ENCODE results near the gene LAD1. TPM values are rescaled to one million over a fixed set of nuclear protein-coding genes. Genes with fewer than 3 reads are reported as not detected.

The LAD1 gene
- total RNA-seq, 2 experiments from 2014 or later = not detected

DNA sequence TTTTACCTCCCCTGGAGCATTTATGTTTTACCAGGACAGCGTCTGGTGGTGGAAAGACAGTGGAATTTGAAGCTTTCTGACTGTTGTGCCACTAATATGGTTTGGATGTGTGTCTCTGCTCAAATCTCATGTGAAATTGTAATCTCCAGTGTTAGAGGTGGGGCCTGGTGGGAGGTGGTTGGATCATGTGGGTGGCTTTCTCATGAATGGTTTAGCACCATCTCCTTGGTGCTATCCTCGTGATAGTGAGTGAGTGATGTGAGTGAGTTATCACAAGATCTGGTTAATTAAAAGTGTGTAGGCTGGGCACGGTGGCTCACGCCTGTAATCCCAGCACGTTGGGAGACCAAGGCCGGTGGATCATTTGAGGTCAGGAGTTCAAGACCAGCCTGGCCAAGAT, 46.2 kb upstream of the LAD1 start:
- Histone ChIP-seq H3K79me2 (ENCODE audit: insufficient read depth, low read depth, low read length) (no peaks in the 10 kb centered on the region), H3K4me3 (ENCODE audit: low read depth, low read length, poor library complexity, severe bottlenecking) (no peak overlapping the region), H4K20me1 (ENCODE audit: insufficient read depth, low read length) (no peaks in the 10 kb centered on the region), H3K27ac (ENCODE audit: low read depth, low read length, poor library complexity, severe bottlenecking) (no peak overlapping the region), H2AFZ (ENCODE audit: low read length) (no peak overlapping the region), H3K4me2 (ENCODE audit: low read length) (no peak overlapping the region), H3K4me1 (ENCODE audit: insufficient read depth, low read length, poor library complexity, severe bottlenecking) (peaks cover 35% of the 10 kb centered on the region), H3K36me3 (ENCODE audit: insufficient read depth, low read length) (no peaks in the 10 kb centered on the region; the same call in 1 of the 2 replicates), H3K9me3 (ENCODE audit: low read length) (peaks cover 12% of the 10 kb centered on the region), H3K9me2 (ENCODE audit: insufficient read depth, low read length) (no peaks in the 10 kb centered on the region)
- ChIA-PET POLR2A (interaction anchor here (0.7 kb wide), 1 partner anchor 133 kb away, joined by 3 read pairs; no protein-coding TSS in a partner anchor), CTCF (ENCODE audit: unreplicated experiment) (no interaction called here)
- TF ChIP-seq, protein P1, sequence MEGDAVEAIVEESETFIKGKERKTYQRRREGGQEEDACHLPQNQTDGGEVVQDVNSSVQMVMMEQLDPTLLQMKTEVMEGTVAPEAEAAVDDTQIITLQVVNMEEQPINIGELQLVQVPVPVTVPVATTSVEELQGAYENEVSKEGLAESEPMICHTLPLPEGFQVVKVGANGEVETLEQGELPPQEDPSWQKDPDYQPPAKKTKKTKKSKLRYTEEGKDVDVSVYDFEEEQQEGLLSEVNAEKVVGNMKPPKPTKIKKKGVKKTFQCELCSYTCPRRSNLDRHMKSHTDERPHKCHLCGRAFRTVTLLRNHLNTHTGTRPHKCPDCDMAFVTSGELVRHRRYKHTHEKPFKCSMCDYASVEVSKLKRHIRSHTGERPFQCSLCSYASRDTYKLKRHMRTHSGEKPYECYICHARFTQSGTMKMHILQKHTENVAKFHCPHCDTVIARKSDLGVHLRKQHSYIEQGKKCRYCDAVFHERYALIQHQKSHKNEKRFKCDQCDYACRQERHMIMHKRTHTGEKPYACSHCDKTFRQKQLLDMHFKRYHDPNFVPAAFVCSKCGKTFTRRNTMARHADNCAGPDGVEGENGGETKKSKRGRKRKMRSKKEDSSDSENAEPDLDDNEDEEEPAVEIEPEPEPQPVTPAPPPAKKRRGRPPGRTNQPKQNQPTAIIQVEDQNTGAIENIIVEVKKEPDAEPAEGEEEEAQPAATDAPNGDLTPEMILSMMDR (conservative IDR thresholded peaks at IDR 0.05; ENCODE audit: low read length) = no peak
- TF ChIP-seq EZH2phosphoT487 (IDR thresholded peaks at IDR 0.05; ENCODE audit: borderline replicate concordance, low read depth, low read length) = no peak
- intact Hi-C loops (cut with micrococcal nuclease; ENCODE audit: unreplicated experiment) = no loop called here
- BruUV-seq (replicated peaks) = no TSS peak
- DNase-seq (ENCODE audit: low spot score) = no peak

- Histone ChIP-seq H3K9me3 (ENCODE audit: low read length) (peaks cover 12% of the 10 kb centered on the region), H3K79me2 (ENCODE audit: insufficient read depth, low read depth, low read length) (no peaks in the 10 kb centered on the region), H3K4me1 (ENCODE audit: insufficient read depth, low read length, poor library complexity, severe bottlenecking) (peaks cover 34% of the 10 kb centered on the region), H3K27ac (ENCODE audit: low read depth, low read length, poor library complexity, severe bottlenecking) (no peak overlapping the region), H3K4me3 (ENCODE audit: low read depth, low read length, poor library complexity, severe bottlenecking) (no peak overlapping the region), H3K9me2 (ENCODE audit: insufficient read depth, low read length) (no peaks in the 10 kb centered on the region), H2AFZ (ENCODE audit: low read length) (no peak overlapping the region), H4K20me1 (ENCODE audit: insufficient read depth, low read length) (no peaks in the 10 kb centered on the region), H3K36me3 (ENCODE audit: insufficient read depth, low read length) (no peaks in the 10 kb centered on the region; the same call in 1 of the 2 replicates), H3K4me2 (ENCODE audit: low read length) (no peak overlapping the region)
- TF ChIP-seq EZH2phosphoT487 (IDR thresholded peaks at IDR 0.05; ENCODE audit: borderline replicate concordance, low read depth, low read length) = no peak
- TF ChIP-seq, protein P1 (conservative IDR thresholded peaks at IDR 0.05; ENCODE audit: low read length) = no peak
- no peak for DNase-seq (ENCODE audit: low spot score)
- CTCF ChIA-PET (ENCODE audit: unreplicated experiment) = no interaction called here
- no TSS peak for BruUV-seq (replicated peaks)
- intact Hi-C loops (cut with micrococcal nuclease; ENCODE audit: unreplicated experiment) = no loop called here
- POLR2A ChIA-PET = interaction anchor here (0.7 kb wide), 2 partner anchors 13 to 132 kb away, joined by 3 read pairs; no protein-coding TSS in a partner anchor
Observed at GRCh38 chr1:201444792-201445191, 45.7 kb upstream of the LAD1 start.

DNA sequence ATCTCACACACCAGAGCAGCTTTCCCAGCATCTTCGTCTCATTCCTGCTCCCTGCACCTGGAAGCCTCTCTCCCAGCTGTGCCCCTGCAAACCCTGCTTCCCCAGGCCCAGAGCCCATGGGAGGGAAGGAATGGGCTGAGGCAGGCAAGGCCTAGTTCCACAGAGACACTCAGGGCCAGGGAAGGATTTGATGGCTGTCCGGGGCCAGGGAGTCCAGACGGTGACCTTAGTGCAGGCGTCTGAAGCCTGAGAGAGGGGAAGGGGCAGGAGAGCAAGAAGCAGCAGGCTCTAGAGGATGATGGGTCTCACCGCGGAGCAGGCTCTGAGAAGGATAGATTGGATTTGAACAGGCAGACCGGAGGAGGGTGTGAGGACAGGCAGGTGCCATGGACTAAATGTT, 44.6 kb upstream of the LAD1 start:
- Histone ChIP-seq H3K4me2 (ENCODE audit: low read length) (no peak overlapping the region), H3K9me2 (ENCODE audit: insufficient read depth, low read length) (no peaks in the 10 kb centered on the region), H3K36me3 (ENCODE audit: insufficient read depth, low read length) (no peaks in the 10 kb centered on the region; the same call in 1 of the 2 replicates), H3K4me1 (ENCODE audit: insufficient read depth, low read length, poor library complexity, severe bottlenecking) (peaks cover 38% of the 10 kb centered on the region), H3K79me2 (ENCODE audit: insufficient read depth, low read depth, low read length) (no peaks in the 10 kb centered on the region), H4K20me1 (ENCODE audit: insufficient read depth, low read length) (no peaks in the 10 kb centered on the region), H3K27ac (ENCODE audit: low read depth, low read length, poor library complexity, severe bottlenecking) (no peak overlapping the region), H2AFZ (ENCODE audit: low read length) (no peak overlapping the region), H3K9me3 (ENCODE audit: low read length) (peaks cover 12% of the 10 kb centered on the region), H3K4me3 (ENCODE audit: low read depth, low read length, poor library complexity, severe bottlenecking) (no peak overlapping the region)
- CTCF ChIA-PET (ENCODE audit: unreplicated experiment) = no interaction called here
- intact Hi-C loops (cut with micrococcal nuclease; ENCODE audit: unreplicated experiment) = no loop called here
- no peak for DNase-seq (ENCODE audit: low spot score)
- TF ChIP-seq, protein P1 (conservative IDR thresholded peaks at IDR 0.05; ENCODE audit: low read length) = no peak
- TF ChIP-seq EZH2phosphoT487 (IDR thresholded peaks at IDR 0.05; ENCODE audit: borderline replicate concordance, low read depth, low read length) = no peak
- POLR2A ChIA-PET = no interaction called here
- BruUV-seq (replicated peaks) = no TSS peak
